Thyroid gland (tissue), 4 donors: ENCODE measurements around the gene AP4E1. TPM values are rescaled to one million over a fixed set of nuclear protein-coding genes. Genes with fewer than 3 reads are reported as not detected.

ENCODE experiments used
- DNase-seq, 2 donors: peaks; one replicate each; pipeline ENCODE4 v3.0.0-alpha.2; 2019
- H3K27ac ChIP-seq, 3 donors: fragments of 200-600 bp; sonication (generic); 1 replicate in 2 of 3; 2 replicates in 1 of 3; pipeline ENCODE4 v1.5.1; 2016 to 2019; ENCODE audit warnings: mild to moderate bottlenecking in 1 of 3, moderate library complexity in 1 of 3
- H3K27me3 ChIP-seq: fragments of 200-600 bp; sonication (generic); one replicate; pipeline ENCODE4 v1.5.1; 2019
- H3K36me3 ChIP-seq, 2 donors: fragments of 200-600 bp; sonication (generic); one replicate each; pipeline ENCODE4 v1.5.1; 2016 to 2019
- H3K4me1 ChIP-seq, 2 donors: fragments of 200-600 bp; sonication (generic); one replicate each; pipeline ENCODE4 v1.5.1; 2017 to 2019
- H3K4me3 ChIP-seq, 3 donors: fragments of 200-600 bp; sonication (generic); replicated peaks in 1 of 3; 1 replicate in 2 of 3; 2 replicates in 1 of 3; pipeline ENCODE4 v1.5.1; 2016; ENCODE audit warnings: mild to moderate bottlenecking in 1 of 3
- H3K9me3 ChIP-seq: fragments of 200-600 bp; sonication (generic); one replicate; pipeline ENCODE4 v1.5.1; 2017
- CTCF ChIP-seq, 6 experiments: fragments of 200-600 bp in 3 of 6; fragments of 450-650 bp in 3 of 6; sonication (generic) in 3 of 6; IDR thresholded peaks; one replicate each; pipeline ENCODE4 v1.5.1; 2016 to 2019; ENCODE audit warnings: antibody characterized with exemption in 6 of 6, mild to moderate bottlenecking in 2 of 6, inconsistent platforms in 1 of 6, moderate library complexity in 1 of 6
- POLR2A ChIP-seq, 2 donors: fragments of 450-650 bp; IDR thresholded peaks; one replicate each; pipeline ENCODE4 v1.6.1; 2017; ENCODE audit warnings: antibody characterized with exemption in 2 of 2, mild to moderate bottlenecking in 2 of 2, moderate library complexity in 1 of 2
- WGBS, 2 donors: methylation state at CpG; one replicate each; pipeline ENCODE4 v1.1.5; 2017; 5-methylcytosine and 5-hydroxymethylcytosine counted together
- intact Hi-C: fragments of 100-400 bp; cut with DNase I; formaldehyde crosslinking; loops from one replicate; pipeline ENCODE4 v1.15.1; 2023
- total RNA-seq, 4 donors: library from RNA; depleted of rRNA; stranded (reverse); fragments of >200 nt; gene quantifications; one replicate each; pipeline ENCODE4 v1.2.3, GENCODE V29; 2016

The AP4E1 gene
- total RNA-seq, 4 donors from 2014 or later, result 9.3 to 13.3 (median 10.4) TPM

GRCh38 chr15:50938525-50938924 lies 30.0 kb downstream of the AP4E1 start:
- Histone ChIP-seq H3K4me1 (no peaks in the 10 kb centered on the region), H3K36me3 (peaks cover 5 to 9% of the 10 kb centered on the region in 2 donors), H3K9me3 (no peaks in the 10 kb centered on the region), H3K27ac (no peak overlapping the region), H3K27me3 (no peaks in the 10 kb centered on the region), H3K4me3 (no peak overlapping the region)
- WGBS, 2 donors, result 96 to 100% methylated on average over 4 of the region's 4 CpGs
- no peak for DNase-seq
- intact Hi-C loops, result no loop called here
- TF ChIP-seq CTCF (IDR thresholded peaks at IDR 0.05), result no peak
- no peak for TF ChIP-seq POLR2A (IDR thresholded peaks at IDR 0.05)

DNA sequence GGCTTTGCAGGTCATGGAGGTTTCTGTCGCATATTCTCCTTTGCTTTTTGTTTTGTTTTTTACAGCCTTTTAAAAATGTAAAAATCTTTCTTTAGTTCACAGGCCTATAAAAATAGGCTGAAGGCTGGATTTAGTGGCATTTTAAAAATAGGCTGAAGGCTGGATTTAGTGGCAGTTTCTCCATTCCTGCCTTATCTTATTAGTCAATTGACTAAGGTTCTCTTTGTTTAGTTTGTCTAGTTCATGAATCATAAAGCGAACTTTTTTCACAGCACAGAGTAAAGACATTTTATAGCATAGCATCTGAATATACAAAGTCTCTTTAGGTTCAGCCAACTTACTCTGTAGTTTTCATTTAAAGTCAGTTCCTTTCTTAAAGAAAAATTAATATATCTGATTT lies 31.4 kb downstream of the AP4E1 start:
- WGBS, 2 donors, result 93% methylated on average over 2 of the region's 2 CpGs
- Histone ChIP-seq H3K4me3 (no peak overlapping the region), H3K27ac (no peak overlapping the region), H3K9me3 (no peaks in the 10 kb centered on the region), H3K36me3 (peaks cover 5 to 9% of the 10 kb centered on the region in 2 donors), H3K27me3 (no peaks in the 10 kb centered on the region), H3K4me1 (no peaks in the 10 kb centered on the region)
- TF ChIP-seq CTCF (IDR thresholded peaks at IDR 0.05) (no peak), POLR2A (IDR thresholded peaks at IDR 0.05) (no peak)
- DNase-seq, result no peak
- intact Hi-C loops, result no loop called here

GRCh38 chr15:50940506-50940905 lies 32.0 kb downstream of the AP4E1 start:
- Histone ChIP-seq H3K27ac (no peak overlapping the region), H3K4me1 (no peaks in the 10 kb centered on the region), H3K27me3 (no peaks in the 10 kb centered on the region), H3K9me3 (no peaks in the 10 kb centered on the region), H3K4me3 (no peak overlapping the region), H3K36me3 (peaks cover 5 to 9% of the 10 kb centered on the region in 2 donors)
- WGBS, 2 donors, result 96 to 97% methylated on average over 2 of the region's 2 CpGs
- TF ChIP-seq POLR2A (IDR thresholded peaks at IDR 0.05) (no peak), CTCF (IDR thresholded peaks at IDR 0.05) (no peak)
- no peak for DNase-seq
- intact Hi-C loops, result no loop called here

GRCh38 chr15:50943638-50944037 lies 35.2 kb downstream of the AP4E1 start:
- H3K4me3 ChIP-seq, result no peak overlapping the region
- peaks cover 3 to 5% of the 10 kb centered on the region in 2 donors for H3K36me3 ChIP-seq
- H3K4me1 ChIP-seq, result no peaks in the 10 kb centered on the region
- intact Hi-C loops, result no loop called here
- TF ChIP-seq CTCF (IDR thresholded peaks at IDR 0.05) (no peak), POLR2A (IDR thresholded peaks at IDR 0.05) (no peak)
- no peak for DNase-seq
- no peak overlapping the region for H3K27ac ChIP-seq
- no peaks in the 10 kb centered on the region for H3K9me3 ChIP-seq
- no peaks in the 10 kb centered on the region for H3K27me3 ChIP-seq

DNA sequence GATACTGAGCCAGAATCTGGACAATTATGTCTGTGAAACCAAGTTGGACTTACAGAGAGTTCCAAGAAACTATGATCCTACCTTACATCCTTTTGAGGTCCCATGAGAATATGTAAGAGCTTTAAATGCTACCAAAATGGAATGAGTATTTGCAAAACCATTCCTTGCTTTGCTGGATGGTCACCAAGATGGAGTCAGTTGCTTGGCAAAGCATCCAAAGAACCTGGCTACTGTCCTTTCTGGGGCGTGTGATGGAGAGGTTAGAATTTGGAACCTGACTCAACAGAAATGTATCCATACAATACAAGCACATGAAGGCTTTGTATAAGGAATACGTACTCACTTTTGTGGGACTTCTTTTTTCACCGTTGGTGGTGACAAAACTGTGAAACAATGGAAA lies 36.2 kb downstream of the AP4E1 start:
- H3K27me3 ChIP-seq, result no peaks in the 10 kb centered on the region
- TF ChIP-seq CTCF (IDR thresholded peaks at IDR 0.05), result no peak
- no peak for TF ChIP-seq POLR2A (IDR thresholded peaks at IDR 0.05)
- H3K9me3 ChIP-seq, result no peaks in the 10 kb centered on the region
- DNase-seq, result no peak
- H3K4me3 ChIP-seq, result no peak overlapping the region
- no peaks in the 10 kb centered on the region for H3K4me1 ChIP-seq
- WGBS, 2 donors, result 91 to 96% methylated on average over 3 of the region's 3 CpGs
- intact Hi-C loops, result no loop called here
- H3K36me3 ChIP-seq, result peaks cover 3 to 5% of the 10 kb centered on the region in 2 donors
- no peak overlapping the region for H3K27ac ChIP-seq
